Measurements from ENCODE around the gene DNHD1. TPM values are rescaled to one million over a fixed set of nuclear protein-coding genes. Genes with fewer than 3 reads are reported as not detected.

The DNHD1 gene
- total RNA-seq, 1 donor from 2014 or later = 5.0 TPM

DNA sequence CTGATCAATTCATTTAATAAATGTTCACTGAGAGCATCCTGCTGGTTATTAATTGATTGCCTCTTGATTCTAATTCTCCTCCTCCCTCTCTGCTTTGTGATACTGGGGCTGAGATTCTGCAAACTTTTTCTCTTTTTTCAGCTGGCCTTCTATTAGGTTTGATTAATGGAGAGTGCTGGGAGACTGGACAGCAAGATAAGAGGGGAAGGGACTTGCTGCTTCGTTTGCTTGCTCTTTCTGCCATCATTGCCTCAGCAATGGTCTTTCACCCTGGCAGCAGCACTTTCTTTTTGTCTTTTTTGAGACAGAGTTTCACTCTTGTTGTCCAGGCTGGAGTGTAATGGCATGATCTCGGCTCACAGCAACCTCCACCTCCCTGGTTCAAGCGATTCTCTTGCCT, 7.1 kb downstream of the DNHD1 start:
- H3K27me3 ChIP-seq = no peaks in the 10 kb centered on the region
- H3K4me2 ChIP-seq = no peak overlapping the region
- peaks cover 3% of the 10 kb centered on the region for H3F3A ChIP-seq (ENCODE audit: low read depth)
- no peak for TF ChIP-seq CTCF (IDR thresholded peaks at IDR 0.05)
- TF ChIP-seq EZH2 (IDR thresholded peaks at IDR 0.05) = no peak
- no peak for TF ChIP-seq EZH2phosphoT487 (IDR thresholded peaks at IDR 0.05)
- peaks cover 5% of the 10 kb centered on the region for H4K20me1 ChIP-seq (ENCODE audit: low read depth)
- Mint-ChIP-seq H3K36me3 (no peaks in the 10 kb centered on the region), H3K9me3 (no peaks in the 10 kb centered on the region), H3K27ac (no peak overlapping the region), H3K4me1 (peaks cover 8% of the 10 kb centered on the region), H3K27me3 (ENCODE audit: insufficient read depth, low read depth) (no peaks in the 10 kb centered on the region), H3K4me3 (no peak overlapping the region)
- no peak overlapping the region for H2AFZ ChIP-seq (replicated peaks)
- H3K4me3 ChIP-seq = no peak overlapping the region
- no peaks in the 10 kb centered on the region for H3K4me1 ChIP-seq
- no peak overlapping the region for H3K9ac ChIP-seq
- no peak overlapping the region for H3K27ac ChIP-seq
- H3K79me2 ChIP-seq (ENCODE audit: low read depth) = no peaks in the 10 kb centered on the region
- H3K36me3 ChIP-seq = no peaks in the 10 kb centered on the region
- no peak for DNase-seq (ENCODE audit: low spot score)
- H3K9me3 ChIP-seq (ENCODE audit: low read depth) = no peaks in the 10 kb centered on the region

- no peak overlapping the region for H3K4me3 Mint-ChIP-seq
- H3K27me3 Mint-ChIP-seq (ENCODE audit: insufficient read depth, low read depth) = no peaks in the 10 kb centered on the region
- H3K4me2 ChIP-seq = no peak overlapping the region
- peaks cover 5% of the 10 kb centered on the region for H4K20me1 ChIP-seq (ENCODE audit: low read depth)
- no peak overlapping the region for H3K9ac ChIP-seq
- DNase-seq (ENCODE audit: low spot score) = peak; percentile 51
- no peak overlapping the region for H3K27ac Mint-ChIP-seq
- H3K9me3 Mint-ChIP-seq = no peaks in the 10 kb centered on the region
- peaks cover 3% of the 10 kb centered on the region for H3K36me3 Mint-ChIP-seq
- no peaks in the 10 kb centered on the region for H3K27me3 ChIP-seq
- H3K4me3 ChIP-seq = no peak overlapping the region
- no peaks in the 10 kb centered on the region for H3K36me3 ChIP-seq
- H3K4me1 ChIP-seq = no peaks in the 10 kb centered on the region
- no peak overlapping the region for H2AFZ ChIP-seq (replicated peaks)
- peaks cover 4% of the 10 kb centered on the region for H3K4me1 Mint-ChIP-seq
- no peaks in the 10 kb centered on the region for H3K79me2 ChIP-seq (ENCODE audit: low read depth)
- no peaks in the 10 kb centered on the region for H3K9me3 ChIP-seq (ENCODE audit: low read depth)
- no peak for TF ChIP-seq EZH2phosphoT487 (IDR thresholded peaks at IDR 0.05)
- TF ChIP-seq EZH2 (IDR thresholded peaks at IDR 0.05) = no peak
- TF ChIP-seq CTCF (IDR thresholded peaks at IDR 0.05) = peak; percentile 82
- no peak overlapping the region for H3K27ac ChIP-seq
- peaks cover 3% of the 10 kb centered on the region for H3F3A ChIP-seq (ENCODE audit: low read depth)
These were observed 8.6 kb downstream of the DNHD1 start for GRCh38 chr11:6505577-6506240.

DNA sequence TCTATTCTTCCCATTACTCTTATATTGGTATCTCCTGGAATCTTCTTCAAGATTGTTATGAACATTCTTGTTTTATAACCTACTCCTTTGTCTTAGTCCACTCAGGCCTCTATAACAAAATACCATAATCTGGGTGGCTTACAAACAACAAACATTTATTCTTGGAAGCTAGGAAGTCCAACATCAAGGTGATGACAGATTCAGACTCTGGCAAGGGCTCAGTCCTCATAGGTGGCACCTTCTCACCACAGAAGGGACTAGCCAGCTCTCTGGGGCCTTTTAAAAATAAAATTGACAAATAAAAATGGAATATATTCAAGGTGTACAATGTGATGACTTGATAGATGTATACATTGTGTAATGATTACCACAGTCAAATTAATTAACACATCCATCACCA, 19.8 kb downstream of the DNHD1 start:
- Mint-ChIP-seq H3K27me3 (ENCODE audit: insufficient read depth, low read depth) (peaks cover 3% of the 10 kb centered on the region), H3K9me3 (no peaks in the 10 kb centered on the region), H3K27ac (no peak overlapping the region), H3K36me3 (peaks cover 33% of the 10 kb centered on the region), H3K4me3 (no peak overlapping the region), H3K4me1 (no peaks in the 10 kb centered on the region)
- no peaks in the 10 kb centered on the region for H3K9me3 ChIP-seq (ENCODE audit: low read depth)
- no peaks in the 10 kb centered on the region for H3K4me1 ChIP-seq
- no peaks in the 10 kb centered on the region for H3K27me3 ChIP-seq
- H2AFZ ChIP-seq (replicated peaks) = no peak overlapping the region
- H3K79me2 ChIP-seq (ENCODE audit: low read depth) = no peaks in the 10 kb centered on the region
- H3F3A ChIP-seq (ENCODE audit: low read depth) = no peaks in the 10 kb centered on the region
- TF ChIP-seq EZH2 (IDR thresholded peaks at IDR 0.05) (no peak), EZH2phosphoT487 (IDR thresholded peaks at IDR 0.05) (no peak), CTCF (IDR thresholded peaks at IDR 0.05) (no peak)
- H3K27ac ChIP-seq = no peak overlapping the region
- H3K4me2 ChIP-seq = no peak overlapping the region
- no peak overlapping the region for H3K9ac ChIP-seq
- H4K20me1 ChIP-seq (ENCODE audit: low read depth) = no peaks in the 10 kb centered on the region
- no peaks in the 10 kb centered on the region for H3K36me3 ChIP-seq
- DNase-seq (ENCODE audit: low spot score) = no peak
- H3K4me3 ChIP-seq = no peak overlapping the region

Data from neural progenitor cell (in vitro differentiated cells).